Adrenal gland (tissue), 12 donors: ENCODE data around the gene CDKAL1. TPM values are rescaled to one million over a fixed set of nuclear protein-coding genes. Genes with fewer than 3 reads are reported as not detected.

ENCODE experiments used
- DNase-seq, 7 donors: peaks; one replicate each; pipeline ENCODE4 v3.0.0-alpha.2; 2019 to 2020
- H3K27ac ChIP-seq, 5 donors: fragments of 200-600 bp; sonication (generic) in 4 of 5; 1 replicate in 3 of 5; 2 replicates in 2 of 5; pipeline versions ENCODE4 v1.5.1 to v1.8.0; 2016 to 2020; ENCODE audit warnings: mild to moderate bottlenecking in 1 of 5
- H3K27me3 ChIP-seq: fragments of 200-600 bp; 2 replicates; pipeline ENCODE4 v1.8.0; 2021
- H3K36me3 ChIP-seq, 2 donors: fragments of 200-600 bp; replicated peaks in 1 of 2; 1 replicate in 1 of 2; 2 replicates in 1 of 2; pipeline versions ENCODE4 v1.5.1 to v1.8.0; 2018 to 2022
- H3K4me1 ChIP-seq, 2 donors: fragments of 200-600 bp; replicated peaks in 1 of 2; 1 replicate in 1 of 2; 2 replicates in 1 of 2; pipeline versions ENCODE4 v1.5.1 to v1.8.0; 2018 to 2021
- H3K4me3 ChIP-seq, 4 donors: fragments of 200-600 bp; sonication (generic) in 3 of 4; one replicate each; pipeline ENCODE4 v1.5.1; 2016 to 2018
- H3K9me3 ChIP-seq, 3 donors: fragments of 200-600 bp; sonication (generic) in 1 of 3; replicated peaks in 1 of 3; 1 replicate in 2 of 3; 2 replicates in 1 of 3; pipeline versions ENCODE4 v1.5.1 to v1.8.0; 2016 to 2021
- CTCF ChIP-seq, 6 experiments: fragments of 450-650 bp in 4 of 6; fragments of 200-600 bp in 2 of 6; sonication (generic) in 1 of 6; IDR thresholded peaks; 1 replicate in 5 of 6; 2 replicates in 1 of 6; pipeline versions ENCODE4 v1.5.1 to v1.8.0; 2016 to 2021; ENCODE audit warnings: antibody characterized with exemption in 6 of 6, mild to moderate bottlenecking in 2 of 6, moderate library complexity in 1 of 6
- POLR2A ChIP-seq, 2 donors: fragments of 450-650 bp; IDR thresholded peaks; one replicate each; pipeline ENCODE4 v1.6.1; 2017; ENCODE audit warnings: antibody characterized with exemption in 2 of 2, mild to moderate bottlenecking in 2 of 2, moderate library complexity in 1 of 2
- WGBS, 4 donors: extraction: QIAGEN DNeasy Blood & Tissue Kit in 2 of 4; methylation state at CpG; one replicate each; pipeline versions ENCODE4 v1.1.5 to v1.1.7; 2013 to 2017; 5-methylcytosine and 5-hydroxymethylcytosine counted together
- intact Hi-C, 2 donors: fragments of 100-400 bp; cut with DNase I; formaldehyde crosslinking; loops; one replicate each; pipeline versions ENCODE4 v1.14.1 to v1.15.0; 2022 to 2023
- polyA plus RNA-seq, 3 donors: library from polyadenylated mRNA; stranded (reverse); fragments of 200-250 nt in 2 of 3; fragments of 350-450 nt in 1 of 3; fragmentation: Illumina TruSeq in 1 of 3; extraction: RNeasy Lipid Tissue Mini Kit (QIAGEN cat#74804) in 1 of 3; gene quantifications; one replicate each; pipeline ENCODE4 v1.2.3, GENCODE V29; 2013 to 2014
- total RNA-seq, 9 donors: library from RNA; depleted of rRNA in 4 of 9; stranded (reverse); fragments of >200 nt in 4 of 9; fragments of 120-200 nt in 1 of 9; fragmentation: NEBNext Ultra II Directional in 1 of 9; extraction: Animal tissue kit (Norgen Biotek cat#: 25700) in 1 of 9; gene quantifications; one replicate each; pipeline versions ENCODE4 v1.1.0 to v1.2.4, GENCODE V29; 2013 to 2023
- donor health status: healthy with polysubstance abuse.
- donor health status: Bipolar disorder and iron deficiency.
- donor health status: DM: yes; HTN: yes; CAD: no.
- donor health status: DM: no; HTN: no; CAD: no.
- donor health status: DM: no; HTN: no; CAD: no.
- donor health status: DM: yes; HTN: yes; CAD: no.

Gene CDKAL1
- total and polyA plus RNA-seq, 12 donors = 3.9 to 21.1 (median 10.6) TPM

- no peak for DNase-seq
- no peaks in the 10 kb centered on the region for H3K36me3 ChIP-seq
- no peak overlapping the region for H3K4me3 ChIP-seq
- H3K27ac ChIP-seq = no peak overlapping the region
- no peak for TF ChIP-seq POLR2A (IDR thresholded peaks at IDR 0.05)
- no peak for TF ChIP-seq CTCF (IDR thresholded peaks at IDR 0.05)
- H3K4me1 ChIP-seq = peaks cover 8 to 33% of the 10 kb centered on the region in 2 donors
- no peaks in the 10 kb centered on the region for H3K9me3 ChIP-seq
- intact Hi-C loops = no loop called here
- no peaks in the 10 kb centered on the region for H3K27me3 ChIP-seq
Observed at GRCh38 chr6:20574355-20574754, 40.1 kb downstream of the CDKAL1 start.

- Histone ChIP-seq H3K27ac (no peak overlapping the region), H3K4me3 (no peak overlapping the region), H3K27me3 (no peaks in the 10 kb centered on the region), H3K4me1 (peaks cover 8 to 33% of the 10 kb centered on the region in 2 donors), H3K36me3 (no peaks in the 10 kb centered on the region), H3K9me3 (no peaks in the 10 kb centered on the region)
- no peak for DNase-seq
- intact Hi-C loops = no loop called here
- WGBS, 4 donors = 63 to 73% (median 71%) methylated on average over 1 of the region's 1 CpG
- TF ChIP-seq CTCF (IDR thresholded peaks at IDR 0.05) = no peak
- TF ChIP-seq POLR2A (IDR thresholded peaks at IDR 0.05) = no peak
Observed at GRCh38 chr6:20575125-20575524, 40.9 kb downstream of the CDKAL1 start.

GRCh38 chr6:20575704-20576451, 41.6 kb downstream of the CDKAL1 start:
- TF ChIP-seq POLR2A (IDR thresholded peaks at IDR 0.05) (no peak), CTCF (IDR thresholded peaks at IDR 0.05) (no peak)
- H3K27ac ChIP-seq = no peak overlapping the region
- H3K4me1 ChIP-seq = peaks cover 8 to 33% of the 10 kb centered on the region in 2 donors
- H3K9me3 ChIP-seq = no peaks in the 10 kb centered on the region
- H3K4me3 ChIP-seq = no peak overlapping the region
- intact Hi-C loops = no loop called here
- 73 to 82% (median 77%) methylated on average over 4 of the region's 4 CpGs for WGBS, 4 donors
- H3K27me3 ChIP-seq = no peaks in the 10 kb centered on the region
- DNase-seq = no peak
- H3K36me3 ChIP-seq = no peaks in the 10 kb centered on the region

GRCh38 chr6:20577173-20577688, 43.0 kb downstream of the CDKAL1 start:
- intact Hi-C loops = no loop called here
- Histone ChIP-seq H3K4me3 (no peak overlapping the region), H3K36me3 (no peaks in the 10 kb centered on the region), H3K27ac (no peak overlapping the region), H3K9me3 (no peaks in the 10 kb centered on the region), H3K27me3 (no peaks in the 10 kb centered on the region), H3K4me1 (peaks cover 7 to 27% of the 10 kb centered on the region in 2 donors)
- WGBS, 4 donors = 90 to 96% (median 92%) methylated on average over 3 of the region's 3 CpGs
- TF ChIP-seq CTCF (IDR thresholded peaks at IDR 0.05) (no peak), POLR2A (IDR thresholded peaks at IDR 0.05) (no peak)
- no peak for DNase-seq
